ENCODE results near the gene ZNF784.

Gene ZNF784

DNA sequence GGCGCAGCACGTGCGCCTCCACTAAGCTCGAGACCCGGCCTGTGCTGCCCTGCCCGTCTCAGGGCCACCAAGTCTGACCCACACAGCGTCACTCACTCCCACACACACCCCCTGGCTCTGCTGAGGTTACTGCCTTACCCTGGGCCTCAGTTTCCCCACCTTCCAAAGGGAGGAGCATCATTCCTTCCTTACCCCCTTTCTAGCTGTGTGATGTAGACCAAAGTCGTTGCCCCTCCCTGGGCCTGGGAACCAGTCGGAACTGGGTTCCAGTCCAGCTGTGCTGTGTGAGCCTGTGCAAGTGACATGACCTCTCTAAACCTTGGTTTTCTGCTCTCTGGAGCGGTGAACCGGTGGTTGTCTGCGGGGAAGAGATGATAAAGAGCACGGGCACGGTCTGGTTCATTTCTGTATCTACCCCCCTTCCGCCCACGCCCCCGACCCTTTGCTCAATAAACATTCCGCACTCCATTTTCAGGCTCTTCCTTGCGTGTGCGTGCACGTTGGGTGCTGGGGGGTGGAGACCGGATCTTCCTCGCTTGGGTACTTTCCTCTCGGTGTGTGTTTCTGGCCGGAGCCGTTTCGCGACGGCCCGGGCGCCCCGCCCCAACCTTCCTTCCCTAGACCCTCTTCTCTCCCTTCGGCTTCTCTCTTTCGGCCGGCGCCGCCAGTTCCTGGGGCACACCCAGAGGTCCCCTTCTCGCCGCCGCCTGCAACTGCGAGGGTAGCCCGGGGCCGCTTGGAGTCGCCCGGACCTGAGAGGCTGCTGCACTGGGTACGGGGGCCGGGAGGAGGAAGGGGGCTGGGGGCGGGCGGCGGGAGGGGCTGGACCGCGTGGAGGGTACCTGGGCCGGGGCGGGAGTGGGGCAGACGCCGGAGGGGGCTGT lies 18.9 kb upstream of the ZNF784 start, which contains the start of gene ZNF581:
TSS of gene ZNF581 (plus strand) at position 647 of the 884 bp plus-strand sequence. CDS start 923 bp downstream, outside the sequence.
- peak; percentile 67 for DNase-seq (ENCODE audit: low read depth, low spot score)
- in situ Hi-C loops (cut with HindIII; ENCODE audit: low sequenced_read_pairs) = no loop called here

DNA sequence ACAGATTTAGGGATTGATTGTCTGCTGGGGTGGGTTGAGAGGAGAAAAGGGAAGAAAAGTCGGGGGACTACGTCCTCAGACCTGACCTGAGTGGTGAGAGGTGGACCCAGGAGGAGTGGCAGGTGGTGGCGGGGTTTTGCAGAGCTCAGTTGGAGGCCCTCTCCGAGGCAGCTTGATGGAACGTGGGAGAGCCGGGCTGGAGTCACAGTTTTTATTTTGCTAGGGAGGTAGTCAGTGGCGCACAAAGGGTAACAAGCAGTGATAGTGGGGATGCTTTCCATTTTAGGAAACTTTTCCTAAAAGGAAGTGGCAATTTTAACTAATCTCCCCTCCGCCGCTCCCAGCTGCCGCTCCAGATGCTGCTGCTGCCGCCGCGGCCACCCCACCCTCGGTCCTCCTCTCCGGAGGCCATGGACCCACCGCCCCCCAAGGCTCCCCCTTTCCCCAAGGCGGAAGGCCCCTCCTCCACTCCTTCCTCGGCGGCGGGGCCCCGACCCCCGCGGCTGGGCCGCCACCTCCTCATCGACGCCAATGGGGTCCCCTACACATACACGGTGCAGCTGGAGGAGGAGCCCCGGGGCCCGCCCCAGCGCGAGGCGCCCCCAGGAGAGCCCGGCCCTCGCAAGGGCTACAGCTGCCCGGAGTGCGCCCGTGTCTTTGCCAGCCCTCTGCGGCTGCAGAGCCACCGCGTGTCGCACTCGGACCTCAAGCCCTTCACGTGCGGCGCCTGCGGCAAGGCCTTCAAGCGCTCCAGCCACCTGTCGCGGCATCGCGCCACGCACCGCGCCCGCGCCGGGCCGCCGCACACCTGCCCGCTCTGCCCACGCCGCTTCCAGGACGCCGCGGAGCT lies 18.0 kb upstream of the ZNF784 start:
- in situ Hi-C loops (cut with HindIII; ENCODE audit: low sequenced_read_pairs) = no loop called here
- peak overlapping the region; percentile 84 for H3K4me3 ChIP-seq (ENCODE audit: low read depth, low read length)
- TF ChIP-seq, protein P1, sequence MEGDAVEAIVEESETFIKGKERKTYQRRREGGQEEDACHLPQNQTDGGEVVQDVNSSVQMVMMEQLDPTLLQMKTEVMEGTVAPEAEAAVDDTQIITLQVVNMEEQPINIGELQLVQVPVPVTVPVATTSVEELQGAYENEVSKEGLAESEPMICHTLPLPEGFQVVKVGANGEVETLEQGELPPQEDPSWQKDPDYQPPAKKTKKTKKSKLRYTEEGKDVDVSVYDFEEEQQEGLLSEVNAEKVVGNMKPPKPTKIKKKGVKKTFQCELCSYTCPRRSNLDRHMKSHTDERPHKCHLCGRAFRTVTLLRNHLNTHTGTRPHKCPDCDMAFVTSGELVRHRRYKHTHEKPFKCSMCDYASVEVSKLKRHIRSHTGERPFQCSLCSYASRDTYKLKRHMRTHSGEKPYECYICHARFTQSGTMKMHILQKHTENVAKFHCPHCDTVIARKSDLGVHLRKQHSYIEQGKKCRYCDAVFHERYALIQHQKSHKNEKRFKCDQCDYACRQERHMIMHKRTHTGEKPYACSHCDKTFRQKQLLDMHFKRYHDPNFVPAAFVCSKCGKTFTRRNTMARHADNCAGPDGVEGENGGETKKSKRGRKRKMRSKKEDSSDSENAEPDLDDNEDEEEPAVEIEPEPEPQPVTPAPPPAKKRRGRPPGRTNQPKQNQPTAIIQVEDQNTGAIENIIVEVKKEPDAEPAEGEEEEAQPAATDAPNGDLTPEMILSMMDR (IDR thresholded peaks at IDR 0.05; ENCODE audit: low read depth, low read length) = no peak
- no peak for DNase-seq (ENCODE audit: low read depth, low spot score)

More for the DNA sequence above, 18.9 kb upstream of the ZNF784 start, which contains the start of gene ZNF581:
- H3K4me3 ChIP-seq (ENCODE audit: low read depth, low read length) = peak within 1 kb of the TSS; percentile 84
- TF ChIP-seq, protein P1 (IDR thresholded peaks at IDR 0.05; ENCODE audit: low read depth, low read length) = no peak

DNA sequence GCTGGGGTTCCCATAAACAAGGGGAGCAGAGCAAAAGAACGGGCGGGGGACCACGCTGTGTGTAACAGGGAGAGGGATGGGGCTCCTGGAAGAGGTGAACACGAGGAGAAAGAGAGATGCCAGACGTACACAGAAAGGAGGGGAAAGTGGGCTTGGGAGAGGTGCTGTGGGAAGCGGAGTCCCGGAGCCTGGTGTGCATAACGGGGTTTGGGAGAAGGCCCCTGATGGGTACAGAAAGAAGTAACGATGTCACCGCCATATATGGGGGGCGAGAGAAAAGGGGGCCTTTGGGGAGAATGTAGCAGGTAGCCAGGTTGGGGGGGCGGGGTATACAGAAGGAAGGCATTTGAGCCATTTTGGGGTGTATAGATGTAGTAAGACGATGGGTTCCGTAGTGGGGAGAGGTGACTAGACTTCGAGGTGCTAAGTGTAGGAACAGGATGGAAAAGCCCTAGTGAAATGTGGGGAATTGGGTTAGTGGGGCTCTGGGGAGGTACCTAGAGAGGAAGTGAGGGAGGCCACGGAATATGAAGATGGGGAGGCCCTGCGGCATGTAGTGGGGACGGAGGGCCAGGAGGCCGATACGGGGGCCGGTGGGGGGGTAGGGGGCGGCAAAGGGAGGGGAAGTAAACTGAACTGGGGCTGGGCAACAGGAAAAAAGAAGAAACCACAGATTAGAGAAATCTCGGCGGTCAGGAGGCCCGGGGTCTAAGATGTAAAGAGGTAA lies 17.2 kb upstream of the ZNF784 start:
- no peak for DNase-seq (ENCODE audit: low read depth, low spot score)
- in situ Hi-C loops (cut with HindIII; ENCODE audit: low sequenced_read_pairs) = no loop called here

DNA sequence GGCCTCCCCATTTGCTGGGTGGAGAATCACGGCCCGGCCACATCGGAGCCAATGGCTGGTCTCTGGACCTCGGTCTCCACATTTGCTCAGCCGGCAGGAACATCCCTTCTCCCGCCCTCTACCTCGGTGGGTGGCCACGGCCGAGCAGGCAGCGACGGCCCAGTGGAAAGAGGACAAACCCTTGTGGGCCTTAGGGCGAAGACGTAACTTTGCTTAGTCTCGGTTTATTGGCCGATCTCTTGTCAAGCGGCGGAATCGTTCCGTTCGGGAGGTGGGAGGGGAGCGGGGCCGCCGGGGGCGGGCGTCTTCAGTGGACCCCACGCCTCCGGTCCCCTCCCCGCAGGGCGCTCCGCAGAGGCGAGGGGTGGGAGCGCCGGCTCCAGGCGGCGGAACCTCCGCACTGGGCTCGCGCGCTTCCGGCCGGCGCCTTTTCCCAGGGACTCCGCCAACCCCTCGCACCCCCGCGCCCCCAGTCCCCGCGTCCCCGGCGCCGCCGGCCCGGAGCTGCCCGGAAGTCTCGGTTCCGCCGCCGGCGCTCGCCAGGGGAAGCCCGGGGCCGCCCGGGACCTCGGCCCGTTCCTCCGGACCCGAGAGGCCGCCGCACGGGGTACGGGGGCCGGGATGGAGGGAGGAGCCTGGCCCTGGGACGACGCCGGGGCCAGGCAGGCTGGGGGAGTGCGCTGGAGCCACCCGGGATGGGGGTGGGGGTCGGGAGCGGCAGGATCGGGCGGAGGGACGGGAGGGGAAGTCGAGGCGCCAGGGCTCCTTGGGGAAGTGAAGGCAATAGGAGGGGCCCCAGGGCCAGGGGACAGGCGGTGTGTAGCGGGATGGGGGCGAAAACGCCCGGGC lies 16.4 kb upstream of the ZNF784 start, which contains the start of gene ZNF580:
TSS of gene ZNF580 (plus strand) at position 426 of the 849 bp plus-strand sequence. CDS start 1,507 bp downstream, outside the sequence.
- DNase-seq (ENCODE audit: low read depth, low spot score) = peak; percentile 88
- TF ChIP-seq, protein P1 (IDR thresholded peaks at IDR 0.05; ENCODE audit: low read depth, low read length) = no peak
- peak within 1 kb of the TSS; percentile 84 for H3K4me3 ChIP-seq (ENCODE audit: low read depth, low read length)
- in situ Hi-C loops (cut with HindIII; ENCODE audit: low sequenced_read_pairs) = no loop called here

More for the DNA sequence above, 17.2 kb upstream of the ZNF784 start:
- TF ChIP-seq, protein P1 (IDR thresholded peaks at IDR 0.05; ENCODE audit: low read depth, low read length) = no peak
- peak overlapping the region; percentile 84 for H3K4me3 ChIP-seq (ENCODE audit: low read depth, low read length)

DNA sequence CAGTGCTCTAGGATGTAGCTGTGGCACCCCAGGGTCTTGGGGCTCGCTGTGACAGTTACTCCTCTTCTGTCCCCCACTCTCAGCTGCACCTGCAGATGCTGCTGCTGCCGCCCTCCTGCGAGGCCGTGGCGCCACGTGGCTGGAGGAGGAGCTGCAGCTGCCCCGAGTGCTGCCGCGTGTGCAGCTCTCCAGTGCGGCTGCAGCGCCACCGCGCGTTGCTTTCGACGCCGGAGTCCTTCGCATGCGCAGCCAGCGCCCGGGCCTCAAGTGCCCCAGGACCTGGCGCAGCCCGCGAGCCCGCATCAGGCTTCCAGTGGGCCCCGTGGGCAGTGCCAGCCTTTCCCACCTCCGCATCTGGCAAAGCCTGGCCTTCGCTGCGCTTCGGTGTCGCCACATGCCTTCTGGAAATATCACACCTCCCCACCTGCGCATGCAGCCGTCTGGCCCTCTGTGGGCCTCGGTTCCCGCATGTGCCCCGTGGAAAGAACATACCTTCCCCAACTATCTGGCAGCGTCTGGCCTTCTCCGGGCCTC lies 15.7 kb upstream of the ZNF784 start:
- DNase-seq (ENCODE audit: low read depth, low spot score) = peak; percentile 59
- H3K4me3 ChIP-seq (ENCODE audit: low read depth, low read length) = peak overlapping the region; percentile 84
- TF ChIP-seq, protein P1 (IDR thresholded peaks at IDR 0.05; ENCODE audit: low read depth, low read length) = peak; percentile 33
- in situ Hi-C loops (cut with HindIII; ENCODE audit: low sequenced_read_pairs) = no loop called here
